Esophagus squamous epithelium (tissue), 5 donors: ENCODE data around the gene RRP15. TPM values are rescaled to one million over a fixed set of nuclear protein-coding genes. Genes with fewer than 3 reads are reported as not detected.
A peak's percentile ranks its signal among the peaks of the same experiment; 100 is the strongest.

Experiments
- DNase-seq: peaks from one replicate; lab custom pipeline; 2025; lab: John Stamatoyannopoulos, UW
- H3K27ac ChIP-seq, 4 donors: fragments of 200-600 bp; sonication (generic); one replicate each; pipeline ENCODE4 v1.5.1; 2016 to 2019; ENCODE audit warnings: mild to moderate bottlenecking in 1 of 4
- H3K27me3 ChIP-seq, 4 donors: fragments of 200-600 bp; sonication (generic); 1 replicate in 3 of 4; 2 replicates in 1 of 4; pipeline versions ENCODE4 v1.5.1 to v1.6.0; 2017 to 2021; ENCODE audit warnings: antibody characterized with exemption in 1 of 4
- H3K36me3 ChIP-seq, 3 donors: fragments of 200-600 bp; sonication (generic); one replicate each; pipeline ENCODE4 v1.5.1; 2016 to 2019
- H3K4me1 ChIP-seq, 3 donors: fragments of 200-600 bp; sonication (generic); one replicate each; pipeline ENCODE4 v1.5.1; 2017 to 2019
- H3K4me3 ChIP-seq, 4 donors: fragments of 200-600 bp; sonication (generic); 1 replicate in 3 of 4; 2 replicates in 1 of 4; pipeline ENCODE4 v1.5.1; 2016 to 2019; ENCODE audit warnings: mild to moderate bottlenecking in 2 of 4, moderate library complexity in 1 of 4
- H3K9me3 ChIP-seq, 3 donors: fragments of 200-600 bp; sonication (generic); one replicate each; pipeline ENCODE4 v1.5.1; 2016 to 2019
- CTCF ChIP-seq, 6 experiments: fragments of 450-650 bp in 4 of 6; fragments of 200-600 bp in 2 of 6; sonication (generic) in 2 of 6; IDR thresholded peaks; one replicate each; pipeline ENCODE4 v1.5.1; 2016 to 2019; ENCODE audit warnings: antibody characterized with exemption in 6 of 6, mild to moderate bottlenecking in 4 of 6, moderate library complexity in 4 of 6
- POLR2A ChIP-seq, 4 donors: fragments of 450-650 bp; IDR thresholded peaks; one replicate each; pipeline ENCODE4 v1.6.1; 2017; ENCODE audit warnings: antibody characterized with exemption in 4 of 4, mild to moderate bottlenecking in 4 of 4, moderate library complexity in 3 of 4
- WGBS, 2 donors: methylation state at CpG; one replicate each; pipeline ENCODE4 v1.1.5; 2018; 5-methylcytosine and 5-hydroxymethylcytosine counted together
- intact Hi-C: fragments of 100-400 bp; cut with DNase I; formaldehyde crosslinking; loops from one replicate; pipeline ENCODE4 v1.15.0; 2022
- total RNA-seq, 4 donors: library from RNA; depleted of rRNA; stranded (reverse); fragments of >200 nt; gene quantifications; one replicate each; pipeline ENCODE4 v1.1.0, GENCODE V29; 2016
- donor health status: DM: yes; HTN: yes; CAD: no.

RRP15 gene
- total RNA-seq, 4 donors from 2014 or later: 4.6 to 9.3 (median 8.4) TPM

- intact Hi-C loops: loop anchor here (10.0 kb wide), 1 partner anchor 662 kb away; no protein-coding TSS in a partner anchor
- TF ChIP-seq CTCF (IDR thresholded peaks at IDR 0.05) (no peak), POLR2A (IDR thresholded peaks at IDR 0.05) (no peak)
Observed at GRCh38 chr1:218332416-218332815, 47.3 kb downstream of the RRP15 start.

GRCh38 chr1:218336328-218336727 is 51.2 kb downstream of the RRP15 start:
- TF ChIP-seq POLR2A (IDR thresholded peaks at IDR 0.05) (no peak), CTCF (IDR thresholded peaks at IDR 0.05) (no peak)
- no peak overlapping the region for H3K27ac ChIP-seq
- no peaks in the 10 kb centered on the region for H3K27me3 ChIP-seq
- H3K4me3 ChIP-seq: no peak overlapping the region
- H3K9me3 ChIP-seq: no peaks in the 10 kb centered on the region
- no peaks in the 10 kb centered on the region for H3K4me1 ChIP-seq
- peaks cover 0 to 10% (median 0%) of the 10 kb centered on the region in 3 donors for H3K36me3 ChIP-seq
- DNase-seq: no peak
- intact Hi-C loops: loop anchor here (10.0 kb wide), 1 partner anchor 658 kb away; no protein-coding TSS in a partner anchor
- 61 to 83% methylated on average over 2 of the region's 2 CpGs for WGBS, 2 donors

More at GRCh38 chr1:218332416-218332815, 47.3 kb downstream of the RRP15 start:
- H3K27ac ChIP-seq: no peak overlapping the region
- no peaks in the 10 kb centered on the region for H3K4me1 ChIP-seq
- no peak overlapping the region for H3K4me3 ChIP-seq
- H3K27me3 ChIP-seq: no peaks in the 10 kb centered on the region
- no peak for DNase-seq
- H3K36me3 ChIP-seq: peaks cover 0 to 13% (median 0%) of the 10 kb centered on the region in 3 donors
- no peaks in the 10 kb centered on the region for H3K9me3 ChIP-seq

GRCh38 chr1:218339267-218339831 is 54.3 kb downstream of the RRP15 start:
- H3K9me3 ChIP-seq: no peaks in the 10 kb centered on the region
- 3% methylated on average over 1 of the region's 1 CpG for WGBS, 2 donors
- H3K36me3 ChIP-seq: no peaks in the 10 kb centered on the region
- H3K27me3 ChIP-seq: no peaks in the 10 kb centered on the region
- no peak overlapping the region for H3K4me3 ChIP-seq
- TF ChIP-seq POLR2A (IDR thresholded peaks at IDR 0.05): no peak
- peak; percentile 57 to 79 (median 66) for TF ChIP-seq CTCF (IDR thresholded peaks at IDR 0.05)
- intact Hi-C loops: loop anchor here (10.0 kb wide), 1 partner anchor 655 kb away; no protein-coding TSS in a partner anchor
- DNase-seq: no peak
- no peak overlapping the region for H3K27ac ChIP-seq
- peaks cover 0 to under 1% (median 0%) of the 10 kb centered on the region in 3 donors for H3K4me1 ChIP-seq

- Histone ChIP-seq H3K27me3 (peaks cover 0 to 4% (median 0%) of the 10 kb centered on the region in 4 donors), H3K4me1 (peaks cover 0 to 20% (median 0%) of the 10 kb centered on the region in 3 donors), H3K36me3 (no peaks in the 10 kb centered on the region), H3K27ac (no peak overlapping the region), H3K9me3 (no peaks in the 10 kb centered on the region), H3K4me3 (no peak overlapping the region)
- WGBS, 2 donors: 93% methylated on average over 1 of the region's 1 CpG
- DNase-seq: no peak
- intact Hi-C loops: loop anchor here (10.0 kb wide), 1 partner anchor 723 kb away; no protein-coding TSS in a partner anchor
- no peak for TF ChIP-seq CTCF (IDR thresholded peaks at IDR 0.05)
- no peak for TF ChIP-seq POLR2A (IDR thresholded peaks at IDR 0.05)
Observed at GRCh38 chr1:218341325-218341724, 56.2 kb downstream of the RRP15 start.

GRCh38 chr1:218342091-218342490 is 57.0 kb downstream of the RRP15 start:
- no peak for TF ChIP-seq CTCF (IDR thresholded peaks at IDR 0.05)
- no peak for TF ChIP-seq POLR2A (IDR thresholded peaks at IDR 0.05)
- H3K27me3 ChIP-seq: peaks cover 0 to 11% (median 0%) of the 10 kb centered on the region in 4 donors
- H3K4me3 ChIP-seq: no peak overlapping the region
- H3K9me3 ChIP-seq: no peaks in the 10 kb centered on the region
- WGBS, 2 donors: 91 to 93% methylated on average over 4 of the region's 4 CpGs
- H3K36me3 ChIP-seq: no peaks in the 10 kb centered on the region
- H3K27ac ChIP-seq: no peak overlapping the region
- peaks cover 0 to 28% (median 0%) of the 10 kb centered on the region in 3 donors for H3K4me1 ChIP-seq
- intact Hi-C loops: loop anchor here (10.0 kb wide), 1 partner anchor 723 kb away; no protein-coding TSS in a partner anchor
- no peak for DNase-seq
